ENCODE data around the gene LRBA.

LRBA gene

GRCh38 chr4:150874338-150875226, 140.5 kb downstream of the LRBA start:
- no peak for DNase-seq (ENCODE audit: low read depth)

- no peak for DNase-seq (ENCODE audit: low read depth)
These were observed 147.9 kb downstream of the LRBA start for GRCh38 chr4:150867148-150867547.

DNA sequence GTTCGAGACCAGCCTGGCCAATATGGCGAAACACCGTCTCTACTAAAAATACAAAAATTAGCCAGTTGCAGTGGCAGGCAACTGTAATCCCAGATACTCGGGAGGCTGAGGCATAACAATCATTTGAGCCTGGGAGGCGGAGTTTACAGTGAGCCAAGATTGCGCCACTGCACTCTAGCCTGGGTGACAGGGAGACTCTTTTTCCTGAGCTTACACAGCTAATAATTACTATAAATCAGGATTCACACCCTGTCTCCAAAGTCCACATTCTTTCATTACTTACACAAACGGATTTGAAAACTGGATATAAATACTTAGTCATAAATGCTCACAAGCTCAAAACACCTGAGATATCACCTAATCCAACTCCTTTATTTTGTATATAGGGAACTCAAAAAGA, 151.6 kb downstream of the LRBA start:
- DNase-seq (ENCODE audit: low read depth) = no peak

GRCh38 chr4:150862829-150863228, 152.3 kb downstream of the LRBA start:
- no peak for DNase-seq (ENCODE audit: low read depth)

- DNase-seq (ENCODE audit: low read depth) = no peak
These were observed 155.6 kb downstream of the LRBA start for GRCh38 chr4:150859453-150859852.

- no peak for DNase-seq (ENCODE audit: low read depth)
These were observed 159.0 kb downstream of the LRBA start for GRCh38 chr4:150855981-150856510.

DNA sequence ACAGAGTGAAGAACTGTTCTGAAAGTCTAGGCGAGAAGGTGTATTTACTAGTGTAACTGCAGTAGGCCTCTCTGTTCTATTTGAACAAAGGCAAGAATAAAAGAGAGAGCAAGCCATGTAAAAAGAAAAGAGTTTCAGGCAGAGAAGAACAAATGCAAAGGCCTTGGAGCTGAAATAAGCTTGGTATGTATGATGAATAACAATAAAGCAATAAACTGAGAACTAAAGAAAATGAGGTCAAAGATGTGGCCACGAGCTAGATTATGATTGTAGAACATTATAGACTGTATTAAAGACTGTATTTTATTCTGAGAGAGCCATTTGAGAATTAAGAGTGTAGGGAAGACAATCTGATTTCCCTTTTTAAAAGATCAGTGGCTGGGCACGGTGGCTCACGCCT, 160.5 kb downstream of the LRBA start:
- no peak for DNase-seq (ENCODE audit: low read depth)

DNA sequence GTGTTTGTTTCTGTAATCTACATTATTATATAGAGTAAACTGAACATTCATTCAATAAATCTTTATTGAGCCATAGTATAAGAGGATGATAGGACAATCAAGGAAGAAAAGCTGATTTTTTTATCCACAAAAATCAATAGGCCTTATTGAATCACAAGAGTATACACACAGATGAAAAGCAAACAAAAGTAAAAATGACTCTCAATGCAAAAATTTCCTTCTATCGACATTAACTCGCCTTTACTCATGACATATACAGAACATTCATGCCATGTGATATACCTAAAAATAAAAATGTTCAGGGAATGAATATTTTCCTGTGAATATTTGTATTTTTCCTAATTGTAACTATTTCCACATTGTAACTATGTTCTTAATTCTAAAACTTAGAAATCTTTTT, 161.2 kb downstream of the LRBA start:
- no peak for DNase-seq (ENCODE audit: low read depth)

- no peak for DNase-seq (ENCODE audit: low read depth)
These were observed 162.9 kb downstream of the LRBA start for GRCh38 chr4:150852216-150852615.

DNA sequence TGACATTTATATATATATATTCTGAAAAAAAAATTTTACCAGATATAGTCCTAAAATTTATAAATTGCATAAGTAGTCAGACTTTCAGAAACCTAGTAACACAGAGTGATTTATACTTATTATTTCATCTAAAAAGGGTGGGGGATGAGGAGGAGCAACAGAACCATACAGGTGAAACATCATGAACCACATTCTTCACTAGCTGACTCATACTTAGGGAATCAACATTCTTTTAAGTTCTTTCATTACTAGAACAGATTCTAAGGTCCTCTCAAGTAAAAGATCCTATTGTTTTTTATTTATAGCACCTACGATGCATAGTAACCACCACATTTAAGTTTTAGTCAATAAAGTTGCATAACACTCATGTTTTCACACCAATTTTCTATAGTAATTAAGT, 166.1 kb downstream of the LRBA start:
- no peak for DNase-seq (ENCODE audit: low read depth)

- DNase-seq (ENCODE audit: low read depth) = peak; percentile 31
These were observed 186.9 kb downstream of the LRBA start for GRCh38 chr4:150828159-150828558.

- DNase-seq (ENCODE audit: low read depth) = no peak
These were observed 187.9 kb downstream of the LRBA start for GRCh38 chr4:150827226-150827625.

GRCh38 chr4:150826306-150826705, 188.8 kb downstream of the LRBA start:
- DNase-seq (ENCODE audit: low read depth) = no peak

- no peak for DNase-seq (ENCODE audit: low read depth)
These were observed 192.7 kb downstream of the LRBA start for GRCh38 chr4:150822407-150822806.

DNA sequence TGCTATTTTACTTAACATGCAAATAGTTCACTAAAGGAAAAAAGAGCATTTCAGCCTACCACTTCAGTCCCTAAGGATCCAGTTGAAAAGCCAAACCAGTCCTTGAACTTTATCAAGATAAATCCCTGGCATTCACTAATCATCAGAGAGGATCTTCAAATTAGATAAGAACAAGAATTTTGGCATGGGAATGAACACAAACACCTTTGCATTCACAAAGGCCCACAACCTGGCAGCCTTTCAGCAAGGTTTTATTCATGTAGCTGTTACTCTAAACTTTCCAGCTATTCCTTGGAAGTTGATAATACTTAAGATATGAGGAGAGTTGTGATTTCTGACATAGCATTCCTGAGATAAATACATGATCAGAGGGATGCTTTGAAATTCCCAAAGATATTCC, 193.4 kb downstream of the LRBA start:
- no peak for DNase-seq (ENCODE audit: low read depth)

DNA sequence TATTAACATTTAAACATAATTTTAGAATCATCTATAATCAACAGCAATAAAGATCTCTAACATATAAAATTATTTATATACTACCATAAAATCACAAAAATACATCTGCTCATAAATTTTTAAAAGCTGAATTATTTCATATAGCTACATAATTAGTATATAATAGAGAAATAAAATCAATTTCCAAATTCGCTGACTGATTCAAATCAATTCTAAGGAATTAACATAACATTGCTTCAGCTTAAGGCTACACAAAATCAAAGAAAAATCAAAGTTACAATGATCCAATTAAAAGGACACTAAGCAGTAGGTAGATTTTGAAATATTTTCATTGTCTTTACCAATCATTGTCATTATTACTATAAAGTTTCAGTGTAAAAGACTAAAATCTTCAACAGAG, 194.7 kb downstream of the LRBA start:
- no peak for DNase-seq (ENCODE audit: low read depth)

DNA sequence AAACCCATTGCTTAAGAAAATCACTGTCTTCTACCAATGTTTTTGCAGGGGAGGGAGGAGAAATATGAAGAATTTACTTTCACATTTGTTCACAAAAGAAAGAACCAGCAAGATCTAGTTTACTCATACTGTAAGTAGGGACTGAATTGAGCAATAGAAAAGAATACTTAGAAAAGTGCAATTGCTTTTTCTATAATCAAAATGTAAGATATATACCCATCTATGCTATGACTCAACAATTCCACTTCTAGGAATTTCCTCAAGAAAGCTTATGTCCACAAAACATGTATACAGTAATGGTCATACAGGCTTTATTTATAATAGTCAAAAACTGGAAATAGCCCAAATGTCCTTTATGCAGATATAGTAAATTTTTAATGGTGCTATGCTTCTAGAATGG, 196.4 kb downstream of the LRBA start:
- no peak for DNase-seq (ENCODE audit: low read depth)

DNA sequence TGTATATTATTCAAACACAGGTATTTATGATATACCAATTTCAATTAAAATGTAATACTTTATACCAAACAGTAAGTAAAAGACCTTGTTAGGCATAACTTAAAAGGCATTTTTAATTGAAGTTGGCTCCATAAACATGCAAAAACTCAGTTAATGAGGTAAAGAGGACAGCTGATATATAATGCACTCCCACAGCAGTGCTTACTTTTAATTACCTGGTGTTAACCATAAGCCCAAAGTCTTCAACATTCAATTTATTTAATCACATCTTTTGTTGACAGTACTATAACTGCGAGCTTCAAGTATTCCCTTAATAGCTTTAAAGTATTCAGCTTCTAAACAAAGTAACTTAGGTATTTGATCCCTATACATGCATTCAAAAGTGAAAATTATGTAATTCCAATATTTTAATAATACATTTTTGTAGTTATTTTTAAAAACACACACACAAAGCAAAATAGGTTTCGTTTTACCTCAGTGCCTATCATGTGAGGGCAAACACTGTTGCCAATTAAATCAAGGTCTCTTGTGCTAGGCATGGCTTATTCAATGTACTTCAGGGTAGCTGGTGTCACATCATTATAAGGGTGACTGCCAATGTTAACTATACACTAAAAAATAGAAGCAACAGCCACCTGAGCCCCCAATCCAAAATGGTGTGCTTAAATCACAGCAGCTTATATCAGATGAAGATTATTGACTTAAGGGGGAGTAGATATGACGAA, 197.1 kb downstream of the LRBA start:
- DNase-seq (ENCODE audit: low read depth) = no peak

DNA sequence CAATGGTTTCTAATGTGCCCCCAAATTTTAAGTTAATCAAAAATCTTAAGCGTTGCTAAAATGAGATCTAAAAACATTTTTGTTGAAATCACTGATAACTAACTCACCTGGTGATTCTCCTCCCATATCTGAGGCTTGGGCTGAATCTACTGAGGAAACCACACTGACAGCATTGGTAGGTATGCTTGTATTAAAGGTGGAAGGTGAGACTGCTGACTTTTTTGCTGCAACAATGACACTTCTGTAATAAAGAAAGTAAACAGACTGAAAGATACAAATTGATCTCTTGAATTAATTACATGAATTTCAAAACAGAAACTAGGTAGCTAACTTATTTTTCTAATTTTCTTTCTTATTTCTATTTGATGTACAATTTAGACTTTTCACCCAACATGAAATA, 198.1 kb downstream of the LRBA start:
- DNase-seq (ENCODE audit: low read depth) = no peak

DNA sequence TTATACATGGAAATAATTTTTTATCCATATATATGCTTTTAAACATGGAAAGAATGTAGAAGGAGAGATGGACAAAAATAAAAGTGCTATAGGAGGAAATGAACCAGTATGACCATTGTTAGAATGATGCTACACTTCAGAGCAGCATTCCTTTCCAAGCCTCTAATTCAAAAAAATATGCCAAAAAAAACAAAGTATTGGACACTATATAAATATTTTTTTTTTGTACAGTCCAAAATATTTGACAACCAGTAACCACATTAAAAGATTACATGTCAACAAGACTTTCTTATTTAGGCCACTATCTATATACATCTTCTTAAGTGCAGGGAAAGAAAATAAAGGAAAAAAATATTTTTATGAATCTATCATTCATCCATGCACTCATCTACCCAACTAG, 198.6 kb downstream of the LRBA start:
- no peak for DNase-seq (ENCODE audit: low read depth)

- DNase-seq (ENCODE audit: low read depth) = no peak
These were observed 200.2 kb downstream of the LRBA start for GRCh38 chr4:150814873-150815272.

DNA sequence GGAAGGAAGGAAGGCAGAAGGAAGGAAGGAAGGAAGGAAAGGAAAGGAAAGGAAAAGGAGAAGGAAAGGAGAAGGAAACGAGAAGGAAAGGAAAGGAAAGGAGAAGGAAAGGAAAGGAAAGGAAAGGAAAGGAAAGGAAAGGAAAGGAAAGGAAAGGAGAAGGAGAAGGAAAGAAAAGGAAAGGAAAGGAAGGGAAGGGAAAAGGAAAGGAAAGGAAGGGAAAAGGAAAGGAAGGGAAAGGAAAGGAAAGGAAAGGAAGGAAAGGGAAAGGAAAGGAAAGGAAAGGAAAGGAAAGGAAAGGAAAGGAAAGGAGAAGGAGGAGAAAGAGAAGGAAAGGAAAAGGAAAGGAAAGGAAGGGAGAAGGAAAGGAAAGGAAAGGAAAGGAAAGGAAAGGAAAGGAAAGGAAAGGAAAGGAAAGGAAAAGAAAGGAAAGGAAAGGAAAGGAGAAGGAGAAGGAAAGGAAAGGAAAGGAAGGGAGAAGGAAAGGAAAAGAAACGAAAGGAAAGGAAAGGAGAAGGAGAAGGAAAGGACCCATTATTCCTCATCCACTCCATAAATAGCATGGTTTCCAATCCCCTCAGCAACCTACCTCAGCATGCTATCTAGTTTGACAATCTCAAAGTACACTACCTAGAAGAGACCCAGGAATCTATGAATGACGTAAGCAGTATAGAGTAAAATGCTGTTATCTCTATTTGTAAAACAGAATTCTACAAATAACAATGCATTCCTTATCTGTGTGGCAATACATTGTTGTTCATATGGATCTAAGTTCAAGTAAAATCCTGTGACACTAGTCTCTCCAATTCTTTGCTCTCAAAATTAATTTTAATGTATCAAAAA, 209.7 kb downstream of the LRBA start:
- no peak for DNase-seq (ENCODE audit: low read depth)

Measured in activated T-cell treated with anti-CD3 and anti-CD28 coated beads for 48 hours (primary cell).